ENCODE results near the gene YPEL3. TPM values are rescaled to one million over a fixed set of nuclear protein-coding genes. Genes with fewer than 3 reads are reported as not detected.

YPEL3 gene
- total RNA-seq, 4 donors from 2014 or later: 90.8 to 154 (median 125) TPM

DNA sequence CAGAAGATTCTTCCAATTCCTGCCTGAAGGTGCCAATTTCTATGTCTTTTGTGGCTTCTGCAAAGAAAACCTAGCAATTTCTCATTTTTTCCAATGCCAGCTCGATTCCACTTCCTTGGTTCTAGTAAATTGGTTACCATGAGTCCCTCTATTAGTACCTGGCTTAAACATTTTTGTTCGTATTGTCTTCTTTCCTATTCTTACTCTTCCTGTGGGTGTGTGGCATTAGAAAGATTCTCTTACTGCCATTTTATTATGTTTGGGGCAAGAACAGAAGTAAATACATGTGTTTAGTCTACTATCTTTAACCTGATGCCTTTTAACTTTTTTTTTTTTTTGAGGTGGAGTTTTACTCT is 47.3 kb upstream of the YPEL3 start:
- in situ Hi-C loops (cut with MboI; ENCODE audit: low pct_ligation_motif_present in 1 of 4, low pct_unique_long_range_greater_than_20kb in 1 of 4, low sequenced_read_pairs in 3 of 4) (no loop called here), intact Hi-C loops (cut with DNase I; ENCODE audit: low total_unique reads) (no loop called here)
- Histone ChIP-seq H3K27ac (no peak overlapping the region), H3K4me1 (peaks cover 0 to 18% (median 18%) of the 10 kb centered on the region in 4 donors), H3K4me3 (no peak overlapping the region), H3K9me3 (no peaks in the 10 kb centered on the region), H3K27me3 (no peaks in the 10 kb centered on the region), H3K36me3 (no peaks in the 10 kb centered on the region)
- no peak for DNase-seq
- WGBS, 2 donors (ENCODE audit: low coverage in 1 of 2): 65 to 67% methylated on average over 2 of the region's 2 CpGs
- TF ChIP-seq POLR2A (IDR thresholded peaks at IDR 0.05) (no peak), EP300 (IDR thresholded peaks at IDR 0.05; ENCODE audit: low read depth) (no peak), POLR2AphosphoS5 (IDR thresholded peaks at IDR 0.05) (no peak)
- TF ChIP-seq, protein P1, sequence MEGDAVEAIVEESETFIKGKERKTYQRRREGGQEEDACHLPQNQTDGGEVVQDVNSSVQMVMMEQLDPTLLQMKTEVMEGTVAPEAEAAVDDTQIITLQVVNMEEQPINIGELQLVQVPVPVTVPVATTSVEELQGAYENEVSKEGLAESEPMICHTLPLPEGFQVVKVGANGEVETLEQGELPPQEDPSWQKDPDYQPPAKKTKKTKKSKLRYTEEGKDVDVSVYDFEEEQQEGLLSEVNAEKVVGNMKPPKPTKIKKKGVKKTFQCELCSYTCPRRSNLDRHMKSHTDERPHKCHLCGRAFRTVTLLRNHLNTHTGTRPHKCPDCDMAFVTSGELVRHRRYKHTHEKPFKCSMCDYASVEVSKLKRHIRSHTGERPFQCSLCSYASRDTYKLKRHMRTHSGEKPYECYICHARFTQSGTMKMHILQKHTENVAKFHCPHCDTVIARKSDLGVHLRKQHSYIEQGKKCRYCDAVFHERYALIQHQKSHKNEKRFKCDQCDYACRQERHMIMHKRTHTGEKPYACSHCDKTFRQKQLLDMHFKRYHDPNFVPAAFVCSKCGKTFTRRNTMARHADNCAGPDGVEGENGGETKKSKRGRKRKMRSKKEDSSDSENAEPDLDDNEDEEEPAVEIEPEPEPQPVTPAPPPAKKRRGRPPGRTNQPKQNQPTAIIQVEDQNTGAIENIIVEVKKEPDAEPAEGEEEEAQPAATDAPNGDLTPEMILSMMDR (IDR thresholded peaks at IDR 0.05): no peak

- H3K4me1 ChIP-seq: peaks cover 0 to 18% (median 18%) of the 10 kb centered on the region in 4 donors
- WGBS, 2 donors (ENCODE audit: low coverage in 1 of 2): 81 to 82% methylated on average over 11 to 13 of the region's 13 CpGs
- H3K36me3 ChIP-seq: no peaks in the 10 kb centered on the region
- H3K9me3 ChIP-seq: no peaks in the 10 kb centered on the region
- TF ChIP-seq, protein P1 (IDR thresholded peaks at IDR 0.05): peak in 1 of 5 experiments; percentile 9
- TF ChIP-seq EP300 (IDR thresholded peaks at IDR 0.05; ENCODE audit: low read depth): no peak
- H3K27me3 ChIP-seq: no peaks in the 10 kb centered on the region
- no peak overlapping the region for H3K27ac ChIP-seq
- intact Hi-C loops (cut with DNase I; ENCODE audit: low total_unique reads): no loop called here
- no peak for DNase-seq
- in situ Hi-C loops (cut with MboI; ENCODE audit: low pct_ligation_motif_present in 1 of 4, low pct_unique_long_range_greater_than_20kb in 1 of 4, low sequenced_read_pairs in 3 of 4): no loop called here
- no peak overlapping the region for H3K4me3 ChIP-seq
Observed at GRCh38 chr16:30142672-30143346, 46.8 kb upstream of the YPEL3 start.

DNA sequence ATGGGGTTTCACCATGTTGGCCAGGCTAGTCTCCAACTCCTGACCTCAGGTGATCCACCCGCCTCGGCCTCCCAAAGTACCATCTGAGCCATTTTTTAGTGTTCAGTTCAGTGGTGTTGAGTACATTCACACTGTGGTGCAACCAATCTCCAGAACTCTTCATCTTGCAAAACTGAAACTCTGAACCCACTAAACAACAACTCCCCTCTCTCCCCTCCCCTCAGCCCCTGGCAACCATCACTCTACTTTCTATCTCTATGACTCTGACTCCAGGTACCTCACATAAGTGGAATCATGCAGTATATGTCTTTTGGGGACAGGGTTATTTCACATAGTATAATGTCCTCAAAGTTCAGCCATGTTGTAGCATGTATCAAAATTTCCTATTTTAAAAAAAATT is 45.7 kb upstream of the YPEL3 start:
- Histone ChIP-seq H3K9me3 (no peaks in the 10 kb centered on the region), H3K4me1 (peaks cover 0 to 18% (median 18%) of the 10 kb centered on the region in 4 donors), H3K27me3 (no peaks in the 10 kb centered on the region), H3K36me3 (no peaks in the 10 kb centered on the region), H3K4me3 (no peak overlapping the region), H3K27ac (no peak overlapping the region)
- WGBS, 2 donors (ENCODE audit: low coverage in 1 of 2): 100% methylated on average over 2 of the region's 2 CpGs
- no peak for TF ChIP-seq EP300 (IDR thresholded peaks at IDR 0.05; ENCODE audit: low read depth)
- TF ChIP-seq, protein P1 (IDR thresholded peaks at IDR 0.05): no peak
- TF ChIP-seq POLR2A (IDR thresholded peaks at IDR 0.05): no peak
- TF ChIP-seq POLR2AphosphoS5 (IDR thresholded peaks at IDR 0.05): no peak
- DNase-seq: no peak
- in situ Hi-C loops (cut with MboI; ENCODE audit: low pct_ligation_motif_present in 1 of 4, low pct_unique_long_range_greater_than_20kb in 1 of 4, low sequenced_read_pairs in 3 of 4): no loop called here
- intact Hi-C loops (cut with DNase I; ENCODE audit: low total_unique reads): no loop called here

DNA sequence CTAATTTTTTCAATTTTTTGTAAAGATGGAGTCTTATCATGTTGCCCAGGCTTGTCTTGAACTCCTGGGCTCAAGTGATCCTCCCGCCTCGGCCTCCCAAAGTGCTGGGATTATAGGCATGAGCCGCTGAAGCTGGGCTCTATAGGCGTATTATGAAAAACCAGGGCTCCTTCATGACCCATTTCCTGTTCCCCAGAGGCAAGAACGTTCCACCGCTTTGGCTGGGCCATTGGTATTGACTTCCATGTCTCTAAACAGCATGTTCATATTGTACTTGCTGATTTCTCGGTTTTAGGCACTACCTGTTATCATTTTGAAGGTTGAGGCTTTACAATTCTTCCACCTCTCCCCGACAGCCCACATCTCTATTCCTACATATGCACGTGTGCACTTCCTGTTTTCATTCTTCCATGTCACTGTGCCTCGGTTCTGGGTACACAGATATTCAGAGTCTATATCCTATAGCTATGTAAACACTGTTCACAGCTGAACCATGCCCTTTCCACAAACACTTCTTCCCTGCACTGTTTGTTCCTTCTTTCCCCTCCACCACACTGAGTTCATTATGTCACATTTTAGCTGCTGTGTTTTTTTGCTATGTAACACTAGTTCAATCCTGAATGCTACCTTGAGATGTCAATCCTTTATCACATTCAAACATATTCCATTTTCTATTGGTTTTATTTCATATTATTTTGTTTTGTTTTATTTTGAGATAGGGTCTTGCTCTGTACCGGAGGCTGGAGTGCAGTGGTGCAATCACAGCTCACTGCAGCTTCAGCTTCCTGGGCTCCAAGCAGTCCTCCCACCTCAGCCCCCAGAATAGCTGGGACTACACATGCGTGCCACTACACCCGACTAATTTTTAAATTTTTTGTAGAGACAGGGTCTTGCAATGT is 43.8 kb upstream of the YPEL3 start:
- in situ Hi-C loops (cut with MboI; ENCODE audit: low pct_ligation_motif_present in 1 of 4, low pct_unique_long_range_greater_than_20kb in 1 of 4, low sequenced_read_pairs in 3 of 4) (no loop called here), intact Hi-C loops (cut with DNase I; ENCODE audit: low total_unique reads) (no loop called here)
- no peaks in the 10 kb centered on the region for H3K36me3 ChIP-seq
- H3K4me1 ChIP-seq: peaks cover 0 to 18% (median 18%) of the 10 kb centered on the region in 4 donors
- no peak for TF ChIP-seq EP300 (IDR thresholded peaks at IDR 0.05; ENCODE audit: low read depth)
- peak in 2 of 3 donors; percentile 12 to 38 for TF ChIP-seq POLR2AphosphoS5 (IDR thresholded peaks at IDR 0.05)
- H3K27ac ChIP-seq: peak overlapping the region; percentile 62 to 81 (median 74)
- H3K4me3 ChIP-seq: no peak overlapping the region
- WGBS, 2 donors (ENCODE audit: low coverage in 1 of 2): 46 to 57% methylated on average over 8 to 13 of the region's 13 CpGs
- no peak for DNase-seq
- H3K9me3 ChIP-seq: no peaks in the 10 kb centered on the region
- no peaks in the 10 kb centered on the region for H3K27me3 ChIP-seq

Data from transverse colon (tissue), 4 donors.